H1 (cell line): ENCODE measurements around the gene AIG1. TPM values are rescaled to one million over a fixed set of nuclear protein-coding genes. Genes with fewer than 3 reads are reported as not detected.

ENCODE experiments used
- CTCF ChIA-PET: fragments of 300-600 bp; sonication (Branson Sonifier 250); formaldehyde crosslinking; loops from one replicate; lab custom pipeline; 2021; ENCODE audit not compliant: partially characterized antibody; lab: Charles Lee
- POLR2A ChIA-PET: fragments of 300-600 bp; sonication (Branson Sonifier 250); formaldehyde crosslinking; loops from one replicate; lab custom pipeline; 2021; ENCODE audit warnings: inconsistent platforms; ENCODE audit not compliant: partially characterized antibody; lab: Charles Lee
- DNase-seq, 2 experiments: peaks; one replicate each; pipeline versions ENCODE4 v3.0.0 to v3.0.0-alpha.2; 2010 to 2022; ENCODE audit warnings: low spot score in 2 of 2, low read depth in 1 of 2, mixed read lengths in 1 of 2
- FAIRE-seq: peaks from 2 replicates; lab custom pipeline; 2011; peaks lifted over from hg19 to GRCh38; lab: Jason Lieb, UNC
- H2AFZ ChIP-seq: 2 replicates; pipeline ENCODE4 v1.8.1; 2012; ENCODE audit warnings: low read length, inconsistent platforms
- H2AK5ac ChIP-seq: 2 replicates; pipeline ENCODE4 v1.6.1; 2013; ENCODE audit warnings: low read depth, low read length
- H2BK120ac ChIP-seq: replicated peaks from 2 replicates; pipeline ENCODE3; 2013; ENCODE audit warnings: low read depth, low read length, inconsistent platforms
- H2BK12ac ChIP-seq: 2 replicates; pipeline ENCODE4 v1.6.1; 2013; ENCODE audit warnings: low read depth, low read length
- H2BK15ac ChIP-seq: 2 replicates; pipeline ENCODE4 v1.6.1; 2013; ENCODE audit warnings: low read length
- H2BK20ac ChIP-seq: 2 replicates; pipeline ENCODE4 v1.6.1; 2013; ENCODE audit warnings: low read length
- H2BK5ac ChIP-seq: 2 replicates; pipeline ENCODE4 v1.6.1; 2013; ENCODE audit warnings: low read depth, low read length
- H3K14ac ChIP-seq: 2 replicates; pipeline ENCODE4 v1.6.1; 2013; ENCODE audit warnings: inconsistent platforms; ENCODE audit not compliant: insufficient read length
- H3K18ac ChIP-seq: 2 replicates; pipeline ENCODE4 v1.6.1; 2013; ENCODE audit warnings: low read length; ENCODE audit errors: extremely low read depth
- H3K23ac ChIP-seq: 2 replicates; pipeline ENCODE4 v1.6.1; 2013; ENCODE audit warnings: inconsistent platforms; ENCODE audit not compliant: insufficient read length
- H3K23me2 ChIP-seq: 2 replicates; pipeline ENCODE4 v1.6.1; 2013; ENCODE audit warnings: low read depth, low read length
- H3K27ac ChIP-seq: 2 replicates; pipeline ENCODE4 v1.6.1; 2011; ENCODE audit warnings: low read depth, low read length, inconsistent platforms
- H3K27me3 ChIP-seq, 4 experiments: replicated peaks in 1 of 4; 1 replicate in 1 of 4; 2 replicates in 3 of 4; pipeline versions ENCODE4 v1.6.1 to v1.8.1; 2011 to 2013; ENCODE audit warnings: low read length in 3 of 4, mild to moderate bottlenecking in 3 of 4, inconsistent platforms in 2 of 4, mixed read lengths in 2 of 4, moderate library complexity in 1 of 4; ENCODE audit not compliant: control insufficient read depth in 3 of 4, insufficient read depth in 3 of 4; ENCODE audit errors: extremely low read depth in 1 of 4
- H3K36me3 ChIP-seq, 4 experiments: 2 replicates each; pipeline versions ENCODE4 v1.6.1 to v1.8.1; 2011 to 2013; ENCODE audit warnings: mild to moderate bottlenecking in 4 of 4, low read length in 3 of 4, moderate library complexity in 2 of 4, control low read depth in 1 of 4, inconsistent platforms in 1 of 4; ENCODE audit not compliant: insufficient read depth in 4 of 4, control insufficient read depth in 2 of 4
- H3K4ac ChIP-seq: replicated peaks from 2 replicates; pipeline ENCODE3; 2013; ENCODE audit warnings: low read length, low read depth, mixed read lengths, inconsistent platforms; ENCODE audit not compliant: insufficient read length
- H3K4me1 ChIP-seq, 4 experiments: replicated peaks in 1 of 4; 1 replicate in 1 of 4; 2 replicates in 3 of 4; pipeline versions ENCODE4 v1.6.1 to v1.8.1; 2011 to 2013; ENCODE audit warnings: low read length in 3 of 4, inconsistent platforms in 2 of 4, mixed read lengths in 1 of 4; ENCODE audit not compliant: insufficient read depth in 4 of 4, control insufficient read depth in 3 of 4
- H3K4me2 ChIP-seq, 2 experiments: 2 replicates each; pipeline versions ENCODE4 v1.6.1 to v1.8.1; 2011 to 2013; ENCODE audit warnings: low read depth in 2 of 2, low read length in 2 of 2, control low read depth in 1 of 2, inconsistent platforms in 1 of 2, mild to moderate bottlenecking in 1 of 2; ENCODE audit not compliant: insufficient read depth in 1 of 2
- H3K4me3 ChIP-seq, 4 experiments: fragments of 200-600, 300-600 bp in 1 of 4; sonication (generic), shearing (Covaris generic), sonication (Bioruptor Twin) in 1 of 4; 2 replicates each; pipeline versions ENCODE4 v1.5.1 to v1.8.1; 2011 to 2016; ENCODE audit warnings: low read length in 4 of 4, low read depth in 3 of 4, control low read depth in 2 of 4, inconsistent platforms in 2 of 4, mild to moderate bottlenecking in 2 of 4, mixed read lengths in 1 of 4, moderate library complexity in 1 of 4; ENCODE audit not compliant: insufficient read depth in 2 of 4; ENCODE audit errors: extremely low read depth in 1 of 4
- H3K56ac ChIP-seq: replicated peaks from 2 replicates; pipeline ENCODE3; 2013; ENCODE audit warnings: low read depth, mild to moderate bottlenecking, mixed read lengths, low read length, inconsistent platforms; ENCODE audit not compliant: insufficient read length
- H3K79me1 ChIP-seq: 2 replicates; pipeline ENCODE4 v1.6.1; 2013; ENCODE audit warnings: low read depth, low read length, control low read depth
- H3K79me2 ChIP-seq, 2 experiments: 2 replicates each; pipeline versions ENCODE4 v1.6.1 to v1.8.1; 2012 to 2013; ENCODE audit warnings: low read length in 2 of 2, mild to moderate bottlenecking in 2 of 2, inconsistent platforms in 1 of 2; ENCODE audit not compliant: insufficient read depth in 2 of 2, control insufficient read depth in 1 of 2
- H3K9ac ChIP-seq, 4 experiments: replicated peaks in 1 of 4; 1 replicate in 1 of 4; 2 replicates in 3 of 4; pipeline versions ENCODE4 v1.6.1 to v1.8.1; 2011 to 2013; ENCODE audit warnings: low read depth in 3 of 4, low read length in 3 of 4, control low read depth in 2 of 4, mild to moderate bottlenecking in 2 of 4, moderate library complexity in 2 of 4, inconsistent platforms in 1 of 4; ENCODE audit errors: extremely low read depth in 1 of 4
- H3K9me3 ChIP-seq, 2 experiments: 2 replicates each; pipeline versions ENCODE4 v1.6.1 to v1.8.1; 2012 to 2013; ENCODE audit warnings: mild to moderate bottlenecking in 2 of 2, moderate library complexity in 2 of 2, control low read depth in 1 of 2, inconsistent platforms in 1 of 2, low read depth in 1 of 2, low read length in 1 of 2, mixed read lengths in 1 of 2; ENCODE audit not compliant: insufficient read depth in 2 of 2
- H4K20me1 ChIP-seq, 2 experiments: replicated peaks in 1 of 2; 2 replicates each; pipeline versions ENCODE3 to v1.8.1; 2011 to 2013; ENCODE audit warnings: inconsistent platforms in 2 of 2, low read length in 2 of 2, mild to moderate bottlenecking in 1 of 2; ENCODE audit not compliant: insufficient read depth in 2 of 2, control insufficient read depth in 1 of 2
- H4K5ac ChIP-seq: 2 replicates; pipeline ENCODE4 v1.6.1; 2013; ENCODE audit warnings: low read length, low read depth, mixed read lengths, inconsistent platforms; ENCODE audit not compliant: insufficient read length
- H4K8ac ChIP-seq: 2 replicates; pipeline ENCODE4 v1.8.0; 2013; ENCODE audit warnings: mild to moderate bottlenecking, moderate library complexity, low read length, inconsistent platforms; ENCODE audit not compliant: insufficient read depth; ENCODE audit errors: extremely low read depth
- H4K91ac ChIP-seq: replicated peaks from 2 replicates; pipeline ENCODE3; 2013; ENCODE audit warnings: low read length, mixed read lengths, inconsistent platforms; ENCODE audit not compliant: insufficient read length
- ASH2L ChIP-seq: fragments of 200-600, 300-600 bp; sonication (generic); IDR thresholded peaks from one replicate; pipeline ENCODE4 v1.7.1; 2017; ENCODE audit warnings: low read length
- ATF3 ChIP-seq: IDR thresholded peaks from 2 replicates; pipeline ENCODE4 v1.6.1; 2011; ENCODE audit warnings: low read depth, mild to moderate bottlenecking, low read length; ENCODE audit not compliant: insufficient read depth
- BACH1 ChIP-seq: IDR thresholded peaks from 2 replicates; pipeline ENCODE4 v1.6.1; 2012; ENCODE audit warnings: low read length, improper control_type of control experiment
- E2F6 ChIP-seq: IDR thresholded peaks from 2 replicates; pipeline ENCODE4 v1.6.1; 2012; ENCODE audit warnings: inconsistent platforms
- EZH2 ChIP-seq: fragments of 200-600 bp; sonication (generic); IDR thresholded peaks from 2 replicates; pipeline ENCODE4 v1.7.1; 2012; ENCODE audit warnings: low read depth, mild to moderate bottlenecking, moderate library complexity, low read length, inconsistent platforms; ENCODE audit not compliant: severe bottlenecking
- KDM4A ChIP-seq: IDR thresholded peaks from one replicate; pipeline ENCODE4 v1.7.1; 2012; ENCODE audit warnings: low read depth, mild to moderate bottlenecking, moderate library complexity, low read length, inconsistent platforms; ENCODE audit not compliant: severe bottlenecking
- MAFK ChIP-seq: IDR thresholded peaks from 2 replicates; pipeline ENCODE4 v1.6.1; 2012; ENCODE audit warnings: low read depth, mild to moderate bottlenecking, improper control_type of control experiment, low read length
- POLR2A ChIP-seq, 2 experiments: IDR thresholded peaks; 1 replicate in 1 of 2; 2 replicates in 1 of 2; pipeline ENCODE4 v1.6.1; 2011; ENCODE audit warnings: low read depth in 2 of 2, low read length in 2 of 2, mild to moderate bottlenecking in 2 of 2; ENCODE audit errors: control extremely low read depth in 1 of 2
- POLR2AphosphoS5 ChIP-seq: IDR thresholded peaks from 2 replicates; pipeline ENCODE4 v1.6.1; 2011; ENCODE audit warnings: low read depth, low read length
- RBBP5 ChIP-seq: IDR thresholded peaks from 2 replicates; pipeline ENCODE4 v1.7.1; 2012; ENCODE audit warnings: low read depth, mild to moderate bottlenecking, inconsistent platforms, low read length, moderate library complexity, borderline replicate concordance
- RNF2 ChIP-seq: fragments of 200-900, 300-1000 bp; sonication (generic); IDR thresholded peaks from 2 replicates; pipeline ENCODE4 v1.7.1; 2016; ENCODE audit warnings: borderline replicate concordance, low read depth, mild to moderate bottlenecking, antibody characterized with exemption, low read length; ENCODE audit not compliant: poor library complexity, severe bottlenecking; ENCODE audit errors: missing control alignments
- TAF1 ChIP-seq: IDR thresholded peaks from 2 replicates; pipeline ENCODE4 v1.6.1; 2011; ENCODE audit warnings: mild to moderate bottlenecking, low read depth, low read length
- TCF12 ChIP-seq: IDR thresholded peaks from 2 replicates; pipeline ENCODE4 v1.6.1; 2011; ENCODE audit warnings: low read depth, mild to moderate bottlenecking, low read length
- ZNF274 ChIP-seq: IDR thresholded peaks from 2 replicates; pipeline ENCODE4 v1.7.0; 2012; ENCODE audit warnings: low read length, borderline replicate concordance; ENCODE audit errors: extremely low read depth
- WGBS, 2 experiments: shearing (Covaris generic) in 1 of 2; methylation state at CpG; one replicate each; pipeline versions ENCODE4 v1.1.6 to v1.1.7; 2013 to 2015; ENCODE audit warnings: low lambda C conversion rate in 2 of 2, mixed read lengths in 2 of 2, inconsistent platforms in 1 of 2, low coverage in 1 of 2, missing lambda C conversion rate in 1 of 2; ENCODE audit not compliant: insufficient replicate concordance in 2 of 2, insufficient coverage in 1 of 2, insufficient read length in 1 of 2; ENCODE audit errors: extremely low coverage in 1 of 2, missing lambda C conversion rate in 1 of 2; 5-methylcytosine and 5-hydroxymethylcytosine counted together
- polyA plus RNA-seq, 7 experiments: library from polyadenylated mRNA; depleted of rRNA in 3 of 7; stranded (reverse) in 5 of 7; unstranded in 2 of 7; fragments of >200 nt in 5 of 7; fragments of 200-250 nt in 2 of 7; gene quantifications; 1 replicate in 5 of 7; 2 replicates in 1 of 7; 4 replicates in 1 of 7; pipeline versions ENCODE4 v1.2.1 to v1.2.3, GENCODE V29; 2011 to 2013; ENCODE audit warnings: missing spikeins in 2 of 7, mixed read lengths in 2 of 7
- total RNA-seq: library from RNA; stranded (reverse); fragmentation: NEBNext Ultra II Directional; extraction: Animal tissue kit (Norgen Biotek cat#: 25700); gene quantifications from 2 replicates; pipeline ENCODE4 v1.2.1, GENCODE V29; 2021

Gene AIG1
- total and polyA plus RNA-seq, 2 of the 8 experiments (the other 6 are each of a cell fraction or from before 2014, with no cell fraction given): 56.6 to 58.4 TPM

- H3K9me3 ChIP-seq: no peaks in the 10 kb centered on the region
- 83% methylated on average over 4 of the region's 4 CpGs; no CpG with 5 or more reads in 1 of the 2 experiments for WGBS, 2 experiments
- FAIRE-seq (no peak), DNase-seq (no peak)
- no peak overlapping the region for H2BK5ac ChIP-seq
- H3K27ac ChIP-seq: no peak overlapping the region
- no peak overlapping the region for H2BK15ac ChIP-seq
- H3K36me3 ChIP-seq: no peaks in the 10 kb centered on the region
- no peaks in the 10 kb centered on the region for H3K23me2 ChIP-seq
- H3K9ac ChIP-seq: no peak overlapping the region
- no peaks in the 10 kb centered on the region for H3K27me3 ChIP-seq
- H3K4ac ChIP-seq: no peak overlapping the region
- H2BK120ac ChIP-seq: no peak overlapping the region
- H2AFZ ChIP-seq: no peak overlapping the region
- H3K14ac ChIP-seq: no peak overlapping the region
- H4K91ac ChIP-seq: no peak overlapping the region
- no peaks in the 10 kb centered on the region for H4K20me1 ChIP-seq
- H3K79me1 ChIP-seq: no peaks in the 10 kb centered on the region
- no peak overlapping the region for H2AK5ac ChIP-seq
- H3K4me1 ChIP-seq: no peaks in the 10 kb centered on the region
- no peak overlapping the region for H2BK12ac ChIP-seq
- POLR2A ChIA-PET: no interaction called here
- H3K56ac ChIP-seq: no peak overlapping the region
- no peak overlapping the region for H3K23ac ChIP-seq
- H3K79me2 ChIP-seq: no peaks in the 10 kb centered on the region
- no peak overlapping the region for H3K4me2 ChIP-seq
- H2BK20ac ChIP-seq: no peak overlapping the region
- H3K18ac ChIP-seq: no peak overlapping the region
- H4K8ac ChIP-seq: no peak overlapping the region
- no peak overlapping the region for H4K5ac ChIP-seq
- CTCF ChIA-PET: interaction anchor here (0.6 to 1.0 kb wide), 4 partner anchors 8 to 375 kb away, joined by 3 to 4 read pairs (median 4); no protein-coding TSS in a partner anchor
- H3K4me3 ChIP-seq: no peak overlapping the region
- TF ChIP-seq POLR2A (IDR thresholded peaks at IDR 0.05; ENCODE audit: control extremely low read depth in 1 of 2, low read depth in 2 of 2, low read length in 2 of 2): no peak
- TF ChIP-seq ATF3: no peak
- no peak for TF ChIP-seq EZH2
- TF ChIP-seq E2F6: no peak
- TF ChIP-seq TCF12: no peak
- TF ChIP-seq BACH1: no peak
- no peak for TF ChIP-seq RBBP5
- TF ChIP-seq MAFK: no peak
- TF ChIP-seq ASH2L: no peak
- no peak for TF ChIP-seq ZNF274
- no peak for TF ChIP-seq RNF2
- no peak for TF ChIP-seq TAF1
- no peak for TF ChIP-seq POLR2AphosphoS5
- no peak for TF ChIP-seq KDM4A
Observed at GRCh38 chr6:143039548-143039947, 21.1 kb upstream of the AIG1 start.
